Activated CD4-positive, alpha-beta T cell treated with anti-CD3 and anti-CD28 coated beads, Interleukin-2, amount 50 U/mL, for 16 hours (primary cell): ENCODE data around the gene ADARB1.

Source experiments
- DNase-seq: peaks from one replicate; pipeline ENCODE4 v3.0.0-alpha.2; 2020

Gene ADARB1

DNA sequence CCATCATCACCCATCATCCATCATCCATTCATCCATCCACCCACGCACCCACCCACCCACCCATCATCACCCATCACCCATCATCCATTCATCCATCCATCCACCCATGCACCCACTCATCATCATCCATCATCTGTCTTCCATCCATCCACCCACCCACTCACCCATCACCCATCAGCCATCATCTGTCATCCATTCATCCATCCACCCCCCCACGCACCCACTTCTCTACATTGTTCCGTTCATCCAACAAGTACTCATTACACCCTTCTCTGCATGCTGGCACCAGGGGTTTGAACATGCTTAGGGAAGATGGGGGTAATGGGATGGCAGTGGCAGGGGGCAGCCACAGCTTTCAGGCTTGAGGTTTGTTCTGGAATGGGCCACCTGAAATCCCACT lies 82.1 kb downstream of the ADARB1 start:
- no peak for DNase-seq

DNA sequence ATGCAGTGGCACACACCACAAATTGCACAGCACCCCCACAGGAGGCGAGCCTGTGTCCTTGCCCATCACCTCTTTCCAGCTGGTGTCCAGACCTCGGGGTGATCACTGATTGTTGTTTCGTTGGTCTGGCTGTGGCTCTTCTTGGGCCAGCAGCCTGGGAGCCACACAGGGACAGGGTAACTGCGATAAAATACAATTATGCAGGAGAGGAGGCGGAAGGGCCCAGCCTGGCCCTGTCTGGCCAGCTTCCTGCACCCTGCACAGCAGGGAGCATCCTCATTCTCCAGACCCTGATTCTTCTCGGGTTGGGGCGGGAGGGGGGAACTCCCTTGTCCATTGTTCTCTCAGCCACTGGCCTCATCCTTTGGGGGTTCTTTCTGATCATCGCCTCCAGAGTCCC lies 83.6 kb downstream of the ADARB1 start:
- DNase-seq = no peak

DNA sequence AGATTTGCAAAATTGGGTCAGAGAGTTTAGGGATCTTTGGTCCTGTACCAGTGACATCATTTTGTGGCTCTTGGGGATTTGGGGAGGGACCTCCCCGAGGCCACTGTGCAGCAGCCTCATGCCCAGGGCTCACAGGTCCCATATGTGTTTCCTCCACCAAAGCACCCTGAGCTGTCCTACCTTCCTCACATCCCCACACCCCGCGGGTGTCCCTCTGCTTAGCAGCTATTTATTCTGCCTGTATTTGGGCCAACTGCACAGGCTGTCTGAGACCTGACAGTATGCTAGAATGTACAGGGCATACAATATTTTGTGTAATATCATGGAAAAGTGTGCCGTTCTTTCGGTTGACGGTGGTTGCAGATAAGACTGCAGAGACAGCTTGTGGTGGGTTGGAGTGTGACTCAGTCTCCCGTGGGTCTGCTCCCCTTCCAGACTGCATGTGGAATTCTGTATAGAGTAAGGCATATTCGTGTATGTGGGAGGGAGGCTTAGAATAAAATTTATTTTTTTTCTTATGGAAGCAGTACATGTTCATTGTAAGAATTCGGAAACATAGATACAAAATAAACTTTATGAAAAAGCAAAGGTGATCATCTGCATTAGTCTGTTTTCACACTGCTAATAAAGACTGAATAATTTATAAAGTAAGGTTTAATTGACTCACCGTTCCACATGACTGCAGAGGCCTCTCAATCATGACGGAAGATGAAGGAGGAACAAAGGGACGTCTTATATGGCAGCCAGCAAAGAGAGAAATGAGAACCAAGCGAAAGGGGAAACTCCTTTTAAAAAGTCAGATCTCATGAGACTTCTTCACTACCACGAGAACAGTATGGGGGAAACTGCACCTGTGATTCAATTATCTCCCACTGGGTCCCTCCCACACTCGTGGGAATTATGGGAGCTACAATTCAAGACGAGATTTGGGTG lies 84.4 kb downstream of the ADARB1 start:
- DNase-seq = no peak

DNA sequence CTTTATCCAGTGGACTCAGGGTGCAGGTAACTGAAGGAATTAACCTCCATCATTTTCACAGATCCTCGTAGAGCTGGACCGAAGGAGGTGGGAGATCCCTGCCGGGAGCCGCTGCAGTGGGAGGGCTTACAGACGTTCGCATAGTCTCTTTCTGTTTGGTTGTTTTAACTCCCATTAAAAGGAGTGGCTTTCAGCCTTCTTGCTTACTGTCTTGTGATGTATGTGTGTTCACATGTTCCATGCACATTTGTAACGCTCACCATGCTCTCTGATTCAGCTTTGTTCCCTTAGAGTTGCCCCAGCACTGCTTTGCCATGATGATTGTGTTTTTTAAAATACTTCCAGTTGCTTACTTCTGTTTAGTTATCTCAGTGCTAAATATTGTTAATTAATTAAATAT lies 85.8 kb downstream of the ADARB1 start:
- no peak for DNase-seq

DNA sequence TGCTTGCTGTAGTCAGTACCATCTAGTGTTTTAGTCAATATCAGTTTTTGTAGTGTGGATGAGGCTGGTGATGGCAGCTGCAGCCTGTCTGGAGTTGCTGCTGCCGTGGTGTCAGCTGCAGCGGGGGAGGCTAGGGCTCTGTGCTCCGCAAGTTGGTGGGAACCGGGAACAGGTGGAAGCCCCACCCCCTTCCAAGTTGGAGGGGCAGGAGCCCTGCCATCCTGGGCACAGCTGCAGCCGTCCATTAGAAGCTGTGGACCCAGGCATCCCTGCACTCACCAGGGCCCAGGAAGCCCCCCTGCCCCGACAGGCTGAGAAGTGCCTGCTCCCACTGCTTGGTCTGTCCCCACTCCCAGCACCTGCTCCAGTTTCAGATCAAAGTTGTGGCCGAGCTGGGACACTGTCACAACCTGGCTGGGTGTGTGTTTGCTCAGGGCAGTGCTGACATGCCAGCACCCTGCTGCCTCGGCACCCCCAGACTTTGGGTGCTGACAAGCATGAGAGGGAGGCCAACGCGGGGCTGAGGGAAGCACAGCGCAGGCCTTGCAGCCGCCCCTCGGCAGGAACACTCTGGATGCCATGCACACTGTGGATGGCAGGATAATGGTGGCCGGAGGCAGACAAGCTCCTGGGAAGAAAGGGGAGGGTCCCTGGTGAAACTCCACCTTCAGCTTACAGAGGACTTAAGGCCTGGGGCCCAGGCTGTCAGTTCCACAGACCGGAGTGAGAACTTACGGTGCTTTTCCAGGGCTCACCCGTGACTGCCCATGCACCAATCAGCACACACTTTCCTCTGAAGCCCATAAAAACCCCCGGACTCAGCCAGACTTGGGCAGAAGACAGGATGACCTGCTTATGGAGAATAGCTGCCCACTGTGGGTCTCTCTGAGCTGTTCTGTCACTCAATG lies 86.9 kb downstream of the ADARB1 start:
- DNase-seq = no peak

DNA sequence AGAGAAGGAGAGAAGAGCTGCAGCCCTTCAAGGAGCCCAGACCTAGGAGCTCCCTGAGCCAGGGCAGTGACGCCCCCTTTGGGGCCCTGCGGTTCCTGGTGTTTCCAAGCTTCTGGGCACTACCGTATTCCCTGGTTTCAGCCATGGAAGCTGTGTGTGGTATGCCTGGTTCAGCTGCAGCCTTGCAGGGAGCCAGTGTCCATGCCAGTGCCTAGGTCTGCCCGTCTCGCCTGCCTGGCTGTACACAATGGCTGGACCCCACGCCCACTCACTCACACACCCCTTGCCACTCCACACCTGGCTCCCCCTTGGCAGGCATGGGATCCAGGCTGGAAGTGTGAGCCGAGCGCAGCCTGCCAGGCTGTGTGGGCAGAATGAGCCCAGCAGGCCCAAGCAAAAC lies 87.7 kb downstream of the ADARB1 start:
- DNase-seq = no peak

DNA sequence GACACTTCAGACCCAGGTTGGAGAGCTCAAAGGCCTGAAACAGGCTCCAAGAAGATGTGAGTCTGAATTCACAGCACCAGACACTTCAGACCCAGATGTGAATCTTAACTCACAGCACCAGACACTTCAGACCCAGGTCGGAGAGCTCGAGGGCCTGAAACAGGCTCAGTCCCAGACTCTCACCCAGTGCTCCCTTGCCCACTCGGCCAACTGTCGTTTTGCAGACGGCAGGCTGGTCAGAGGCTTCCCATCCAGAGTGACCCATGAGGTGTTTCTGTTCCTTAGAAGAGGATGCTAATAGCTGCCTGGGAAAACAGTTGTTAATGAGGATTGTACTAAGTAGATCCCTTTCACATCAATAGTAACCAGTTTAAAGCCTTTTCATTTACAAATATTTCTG lies 88.4 kb downstream of the ADARB1 start:
- no peak for DNase-seq

DNA sequence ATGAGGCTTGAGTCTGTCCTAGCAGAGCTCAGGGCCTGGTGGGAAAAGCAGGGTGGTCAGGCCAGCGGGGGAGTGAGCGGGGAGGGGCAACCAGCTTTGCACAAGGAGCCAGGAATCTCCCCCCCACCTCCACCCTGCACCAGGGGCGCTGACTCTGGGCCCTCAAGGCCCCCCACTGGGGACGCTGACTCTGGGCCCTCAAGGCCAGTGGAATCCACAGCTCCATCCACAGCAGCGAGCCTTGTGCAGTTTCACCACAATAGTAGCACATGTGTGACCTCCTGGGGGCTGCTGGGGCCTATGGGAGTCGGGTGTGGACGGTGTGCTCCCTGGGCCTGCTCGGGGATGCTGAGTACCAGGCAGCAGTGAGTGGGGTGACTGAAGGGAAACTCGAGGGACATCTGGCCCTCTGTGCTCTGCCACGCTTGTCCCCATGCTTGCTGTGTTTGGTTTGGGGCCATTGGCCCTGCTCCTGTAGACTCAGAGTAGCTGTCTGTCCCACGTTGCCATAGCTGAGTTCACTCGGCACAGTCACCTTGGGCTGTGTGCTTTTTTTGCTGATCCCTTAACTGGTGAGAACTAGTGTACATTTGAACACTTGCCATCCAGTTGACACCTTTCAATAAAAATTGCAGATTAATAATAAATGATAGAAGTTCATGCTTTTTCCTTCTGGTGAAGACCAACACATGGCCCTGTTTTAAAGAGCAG lies 89.2 kb downstream of the ADARB1 start:
- DNase-seq = no peak

DNA sequence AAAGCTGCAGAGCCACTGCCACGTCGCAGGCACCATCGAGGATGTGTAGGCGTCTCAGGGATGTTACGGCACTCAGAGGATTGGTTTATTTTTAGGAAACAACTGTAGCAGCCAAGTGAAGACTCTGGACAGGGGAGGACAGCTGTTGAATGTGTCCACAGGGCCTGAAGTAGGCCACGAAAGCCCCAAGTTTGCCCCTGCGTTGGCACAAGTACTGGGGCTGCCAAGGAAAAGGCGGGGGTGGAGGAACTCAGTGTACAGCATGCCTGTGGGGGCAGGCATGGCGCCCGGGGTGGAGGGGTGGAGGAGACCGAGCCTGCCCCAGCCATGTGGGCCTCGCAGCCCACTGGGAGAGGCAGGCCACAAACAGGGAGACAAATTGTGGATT lies 89.7 kb downstream of the ADARB1 start:
- DNase-seq = no peak

DNA sequence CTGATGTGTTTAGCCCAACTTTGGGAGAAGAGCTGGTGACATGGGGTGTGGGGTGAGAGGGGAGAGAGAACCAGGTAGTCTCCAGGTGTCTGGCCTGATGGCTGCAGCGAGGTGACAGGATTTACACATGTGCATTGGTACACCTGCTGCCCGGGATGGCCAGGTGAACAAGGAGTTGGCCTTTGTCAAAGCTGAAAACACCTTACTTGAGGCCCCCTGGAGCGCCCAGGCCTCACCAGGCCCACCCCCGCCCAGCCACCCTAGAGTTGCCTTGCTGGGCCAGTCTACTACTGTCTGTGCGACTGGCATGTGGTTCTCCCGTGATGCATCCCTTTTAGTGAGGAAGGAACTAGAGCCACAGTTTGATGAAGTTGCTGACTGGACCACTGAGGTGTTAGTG lies 90.5 kb downstream of the ADARB1 start:
- DNase-seq = no peak

DNA sequence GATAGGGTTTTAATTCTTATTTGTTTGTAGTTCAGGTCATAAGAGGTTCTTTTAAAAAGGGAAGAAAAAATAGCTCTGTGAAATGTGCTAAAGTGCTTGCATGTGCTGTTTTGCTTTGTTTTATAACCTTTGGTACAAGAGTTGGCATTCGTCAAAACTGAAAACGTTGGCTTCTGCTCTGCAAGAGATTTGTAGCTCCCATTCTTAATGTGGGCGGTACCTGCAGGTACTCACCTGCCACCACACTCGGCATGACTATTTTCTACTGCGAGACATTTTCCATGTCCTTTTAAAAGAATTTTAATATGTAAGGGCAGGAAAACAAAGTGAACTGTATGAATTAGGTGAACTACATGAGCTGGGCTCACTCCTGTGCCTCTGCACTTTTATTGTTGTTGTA lies 92.6 kb downstream of the ADARB1 start:
- no peak for DNase-seq

DNA sequence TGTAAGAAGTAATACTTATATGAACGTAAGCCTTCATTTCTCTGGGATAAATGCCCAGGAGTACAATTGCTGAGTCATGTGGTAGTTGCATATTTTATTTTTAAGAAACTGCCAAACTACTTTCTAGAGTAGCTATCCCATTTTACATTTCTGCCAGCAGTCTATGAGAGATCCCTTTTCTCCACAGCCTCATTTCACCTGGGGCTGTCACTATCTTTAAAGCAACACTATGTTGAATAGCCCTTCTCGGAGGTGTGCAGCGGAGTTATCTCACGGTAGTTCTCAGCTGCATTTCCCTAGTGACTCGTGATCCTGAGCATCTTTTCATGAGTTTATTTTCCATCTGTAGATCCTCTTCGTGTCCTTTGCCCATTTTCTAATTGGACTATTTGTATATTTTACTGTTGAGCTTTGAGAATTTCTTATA lies 93.4 kb downstream of the ADARB1 start:
- no peak for DNase-seq

DNA sequence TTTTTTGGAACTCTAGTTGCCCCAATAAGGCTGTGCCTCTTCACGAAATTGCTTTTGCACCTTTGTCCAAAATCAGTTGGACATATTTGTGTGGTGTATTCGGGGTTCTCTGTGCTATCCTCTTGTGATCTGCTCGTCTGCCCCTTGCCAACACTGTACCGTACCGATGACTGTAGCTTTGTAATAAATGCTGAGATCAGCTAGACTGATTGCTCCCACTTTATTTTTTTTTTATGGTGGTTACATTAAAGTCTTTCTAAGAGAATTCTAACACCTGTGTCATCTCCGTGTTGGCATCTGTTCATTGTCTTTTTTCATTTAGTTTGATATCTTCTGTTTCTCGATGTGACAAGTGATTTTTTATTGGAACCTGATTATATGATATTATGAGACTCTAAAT lies 94.1 kb downstream of the ADARB1 start:
- no peak for DNase-seq

DNA sequence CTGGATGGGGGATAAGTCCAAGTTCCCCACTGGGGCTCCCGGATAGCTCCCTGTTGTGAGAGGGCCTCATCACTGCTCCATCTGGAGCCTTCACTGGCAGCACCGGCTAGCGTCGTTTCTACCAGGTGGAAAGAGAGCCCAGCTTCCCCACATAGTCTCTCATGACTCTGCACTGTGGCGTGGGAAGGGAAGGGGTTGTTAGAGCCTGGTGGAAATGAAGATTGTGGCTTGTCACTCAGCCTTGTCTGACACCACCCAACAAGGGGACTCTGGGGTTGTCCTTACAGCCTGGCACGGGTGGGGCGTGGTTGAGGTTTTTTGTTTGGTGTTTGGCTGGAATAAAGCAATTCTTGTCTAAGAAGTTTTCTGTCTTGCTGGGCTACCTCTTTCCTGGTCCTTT lies 94.6 kb downstream of the ADARB1 start:
- no peak for DNase-seq

DNA sequence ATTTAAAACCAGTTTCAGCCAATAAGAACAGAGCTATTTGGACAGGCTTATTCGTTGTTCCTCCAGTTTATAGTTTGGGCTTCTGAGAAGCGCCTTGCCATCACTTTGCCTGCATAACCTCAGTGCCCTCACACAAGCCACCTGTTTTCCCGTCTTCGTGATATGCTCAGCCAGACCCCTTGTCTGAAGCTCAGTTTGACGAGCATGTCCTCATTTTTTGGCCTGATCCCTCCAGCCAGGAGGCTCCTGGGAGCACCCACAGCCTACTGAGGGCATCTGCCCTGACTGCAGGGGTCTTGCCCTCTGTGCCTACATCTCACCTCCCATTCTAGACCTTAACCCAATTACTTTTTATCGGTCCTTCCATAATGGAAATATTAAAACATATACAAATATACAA lies 95.3 kb downstream of the ADARB1 start:
- DNase-seq = no peak

DNA sequence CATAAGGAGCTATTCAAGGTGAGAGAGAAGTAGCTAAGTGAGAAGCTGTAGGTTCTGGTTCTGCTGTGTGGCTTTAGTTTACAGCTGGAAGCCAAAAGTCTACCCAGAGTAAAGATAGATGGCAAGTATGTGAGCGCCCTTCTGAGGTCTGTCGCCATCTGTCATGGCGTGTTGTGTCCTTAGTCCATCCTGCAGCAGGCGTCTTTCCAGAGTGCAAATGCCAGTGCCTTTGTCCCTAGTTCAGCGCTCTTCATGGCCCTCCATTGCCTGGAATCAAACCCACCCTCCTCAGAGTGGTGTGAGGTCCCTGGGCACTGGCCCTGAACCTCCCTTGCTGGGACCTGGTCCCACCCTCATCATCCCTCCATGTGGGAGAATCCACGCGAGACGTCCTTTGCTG lies 96.6 kb downstream of the ADARB1 start:
- no peak for DNase-seq

DNA sequence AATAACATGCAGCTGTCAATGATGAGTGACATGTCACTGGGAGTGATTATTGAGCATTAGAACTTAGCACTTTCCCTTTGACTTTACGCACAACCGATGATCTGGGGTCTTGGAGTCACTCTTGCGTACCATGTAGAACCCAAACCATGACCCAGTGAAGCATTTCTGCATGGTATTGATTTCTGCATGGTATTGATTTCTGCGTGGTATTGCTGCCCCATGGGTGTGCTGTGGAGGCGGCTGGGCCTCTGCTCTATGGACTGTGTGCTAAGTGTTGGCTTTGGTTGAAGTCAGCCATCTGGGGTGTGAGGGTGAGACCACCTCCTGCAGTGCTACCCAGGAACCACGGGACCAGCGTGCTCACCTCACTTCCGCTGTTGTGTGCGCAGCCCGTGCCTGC lies 98.0 kb downstream of the ADARB1 start:
- no peak for DNase-seq

DNA sequence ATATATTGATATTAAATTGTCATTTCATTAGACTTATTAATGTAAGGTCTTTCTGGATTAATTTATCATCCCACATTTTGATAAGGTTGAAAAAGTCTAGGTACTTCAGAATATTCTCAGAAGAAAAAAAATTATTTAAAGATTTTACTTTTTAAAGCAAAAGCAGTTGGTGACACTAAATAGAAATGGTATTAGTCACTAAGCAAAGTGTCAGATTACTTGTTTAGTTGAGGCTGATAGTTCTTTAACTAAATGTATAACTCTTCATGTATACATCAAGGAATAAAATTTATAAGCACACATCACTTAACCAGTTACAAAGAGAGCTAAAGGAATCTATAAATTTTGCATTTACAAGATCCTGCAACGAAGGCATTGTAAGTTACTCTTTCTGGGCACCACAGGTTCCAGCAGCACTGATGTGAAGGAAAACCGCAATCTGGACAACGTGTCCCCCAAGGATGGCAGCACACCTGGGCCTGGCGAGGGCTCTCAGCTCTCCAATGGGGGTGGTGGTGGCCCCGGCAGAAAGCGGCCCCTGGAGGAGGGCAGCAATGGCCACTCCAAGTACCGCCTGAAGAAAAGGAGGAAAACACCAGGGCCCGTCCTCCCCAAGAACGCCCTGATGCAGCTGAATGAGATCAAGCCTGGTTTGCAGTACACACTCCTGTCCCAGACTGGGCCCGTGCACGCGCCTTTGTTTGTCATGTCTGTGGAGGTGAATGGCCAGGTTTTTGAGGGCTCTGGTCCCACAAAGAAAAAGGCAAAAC lies 101.1 kb downstream of the ADARB1 start:
- no peak for DNase-seq

DNA sequence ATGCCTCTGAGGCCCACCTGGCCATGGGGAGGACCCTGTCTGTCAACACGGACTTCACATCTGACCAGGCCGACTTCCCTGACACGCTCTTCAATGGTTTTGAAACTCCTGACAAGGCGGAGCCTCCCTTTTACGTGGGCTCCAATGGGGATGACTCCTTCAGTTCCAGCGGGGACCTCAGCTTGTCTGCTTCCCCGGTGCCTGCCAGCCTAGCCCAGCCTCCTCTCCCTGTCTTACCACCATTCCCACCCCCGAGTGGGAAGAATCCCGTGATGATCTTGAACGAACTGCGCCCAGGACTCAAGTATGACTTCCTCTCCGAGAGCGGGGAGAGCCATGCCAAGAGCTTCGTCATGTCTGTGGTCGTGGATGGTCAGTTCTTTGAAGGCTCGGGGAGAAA lies 101.8 kb downstream of the ADARB1 start:
- DNase-seq = no peak

DNA sequence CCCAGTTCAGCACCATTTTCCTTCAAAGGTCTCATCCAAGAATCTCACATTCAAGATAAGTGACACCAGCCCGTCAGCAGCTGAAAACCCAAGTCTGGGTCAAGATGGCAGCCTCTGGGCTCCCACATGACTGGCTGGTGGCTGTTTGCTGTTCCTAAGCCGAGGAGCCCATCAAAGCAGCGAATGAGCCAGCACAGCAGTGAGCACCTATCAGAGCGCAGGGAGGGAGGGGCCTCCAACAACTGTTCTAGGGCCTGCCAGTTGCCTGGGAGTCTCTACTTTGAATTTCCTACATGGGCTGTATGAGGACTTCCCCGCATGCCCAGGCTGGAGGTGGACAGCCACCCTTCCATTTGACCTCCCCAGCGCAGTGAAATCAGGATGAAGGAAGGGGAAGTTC lies 102.7 kb downstream of the ADARB1 start:
- DNase-seq = no peak

DNA sequence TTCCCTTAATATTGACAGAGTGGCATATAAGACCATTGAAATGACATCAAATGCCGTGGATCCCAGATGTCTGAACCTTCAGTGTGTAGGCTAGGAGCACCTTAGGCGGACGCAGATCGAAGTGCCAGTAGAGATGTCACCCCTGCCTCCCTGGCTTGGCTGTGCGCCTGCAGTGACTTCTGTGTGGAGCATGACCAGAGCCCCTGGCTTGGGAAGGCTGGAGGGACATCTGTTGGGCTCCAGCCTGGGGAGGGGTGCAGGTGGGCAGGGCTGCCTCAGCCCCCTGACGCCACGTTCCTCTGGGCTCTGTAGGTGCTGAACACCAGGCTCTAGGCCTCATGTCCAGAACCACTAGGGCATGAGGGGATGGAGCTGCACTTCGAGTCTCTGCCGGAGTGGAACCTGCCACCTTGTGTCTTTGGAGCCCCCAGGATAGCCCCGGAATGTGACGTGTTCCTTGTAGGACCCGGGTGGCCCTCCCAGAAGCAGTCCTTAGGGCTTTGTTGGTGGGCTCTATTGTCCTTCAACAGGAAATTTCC lies 103.8 kb downstream of the ADARB1 start:
- DNase-seq = no peak

DNA sequence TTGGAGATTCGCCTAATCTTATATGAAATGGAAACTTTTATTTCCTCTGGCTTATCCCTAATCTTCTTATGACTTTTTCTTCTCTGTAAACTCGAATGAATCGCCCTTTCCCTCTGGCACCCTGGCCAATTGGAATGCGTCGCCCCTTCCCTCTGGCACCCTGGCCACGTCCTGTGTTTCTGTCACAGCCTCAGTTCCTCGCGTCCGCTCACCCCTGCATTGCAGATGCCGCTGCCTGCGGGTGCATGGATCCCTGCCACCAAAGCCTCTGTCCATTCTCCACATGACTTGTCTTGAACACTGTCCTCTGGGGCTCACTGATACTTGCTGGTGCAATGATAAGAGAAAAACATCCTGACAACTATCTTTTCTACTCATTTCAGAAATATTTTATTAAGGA lies 104.6 kb downstream of the ADARB1 start:
- no peak for DNase-seq
